Adipocyte (in vitro differentiated cells): ENCODE measurements around the gene PLOD2.

ENCODE experiments used
- DNase-seq: peaks from one replicate; pipeline ENCODE4 v3.0.0-alpha.2; 2015; ENCODE audit warnings: low read depth
- H3K27me3 ChIP-seq: replicated peaks from 2 replicates; pipeline ENCODE4 v1.7.0; 2013; ENCODE audit warnings: mild to moderate bottlenecking, low read length, moderate library complexity; ENCODE audit not compliant: control insufficient read depth, insufficient read depth
- H3K36me3 ChIP-seq: 2 replicates; pipeline ENCODE4 v1.7.0; 2013; ENCODE audit warnings: low read length, mild to moderate bottlenecking, moderate library complexity; ENCODE audit not compliant: control insufficient read depth, insufficient read depth, severe bottlenecking
- H3K4me1 ChIP-seq: 2 replicates; pipeline ENCODE4 v1.7.0; 2013; ENCODE audit warnings: mild to moderate bottlenecking, low read length, moderate library complexity; ENCODE audit not compliant: control insufficient read depth, insufficient read depth
- H3K4me3 ChIP-seq: 2 replicates; pipeline ENCODE4 v1.7.0; 2013; ENCODE audit warnings: mild to moderate bottlenecking, low read length, moderate library complexity
- H3K9ac ChIP-seq: 2 replicates; pipeline ENCODE4 v1.7.0; 2013; ENCODE audit warnings: mild to moderate bottlenecking, low read length, moderate library complexity
- H3K9me3 ChIP-seq: 2 replicates; pipeline ENCODE4 v1.7.0; 2013; ENCODE audit warnings: mild to moderate bottlenecking, low read length, moderate library complexity; ENCODE audit not compliant: control insufficient read depth

Gene PLOD2

DNA sequence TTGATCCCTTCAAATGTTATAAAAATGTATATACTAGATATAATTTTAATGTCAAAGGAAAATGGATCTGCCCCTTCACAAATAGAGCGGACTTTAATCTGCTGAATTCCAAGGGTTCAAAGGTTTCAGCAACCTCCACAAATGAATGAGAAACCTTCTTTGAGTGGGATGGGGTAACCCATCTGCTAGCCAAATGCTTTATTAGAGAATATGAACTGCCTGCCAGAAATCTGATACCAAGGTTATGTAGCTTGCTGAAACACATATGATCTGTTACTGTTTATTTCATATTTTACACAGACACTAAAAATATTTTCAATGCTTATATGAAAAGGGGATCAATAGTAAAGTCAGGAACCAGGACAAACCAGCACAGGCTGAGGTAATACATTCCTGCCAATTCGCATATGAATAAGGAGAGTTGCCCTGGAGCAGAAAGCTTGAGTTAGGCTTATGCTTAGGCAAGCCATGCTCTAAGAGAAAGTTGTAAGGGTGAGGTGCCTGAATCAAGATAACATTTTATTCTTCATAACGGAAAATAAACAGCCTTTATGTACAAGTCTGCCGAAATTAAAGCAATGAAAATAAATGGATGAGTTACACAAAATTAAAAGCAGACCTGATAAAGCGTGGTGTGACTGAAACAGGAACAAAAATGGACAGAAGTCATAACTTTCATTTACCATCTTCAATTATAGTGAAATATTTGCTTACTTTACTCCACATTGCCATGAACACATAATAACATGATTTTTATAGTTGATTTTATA is 26.5 kb downstream of the PLOD2 start:
- peak; percentile 61 for DNase-seq
- Histone ChIP-seq H3K4me1 (peaks cover 53% of the 10 kb centered on the region), H3K4me3 (no peak overlapping the region), H3K36me3 (no peaks in the 10 kb centered on the region), H3K27me3 (no peaks in the 10 kb centered on the region), H3K9me3 (no peaks in the 10 kb centered on the region), H3K9ac (no peak overlapping the region)

DNA sequence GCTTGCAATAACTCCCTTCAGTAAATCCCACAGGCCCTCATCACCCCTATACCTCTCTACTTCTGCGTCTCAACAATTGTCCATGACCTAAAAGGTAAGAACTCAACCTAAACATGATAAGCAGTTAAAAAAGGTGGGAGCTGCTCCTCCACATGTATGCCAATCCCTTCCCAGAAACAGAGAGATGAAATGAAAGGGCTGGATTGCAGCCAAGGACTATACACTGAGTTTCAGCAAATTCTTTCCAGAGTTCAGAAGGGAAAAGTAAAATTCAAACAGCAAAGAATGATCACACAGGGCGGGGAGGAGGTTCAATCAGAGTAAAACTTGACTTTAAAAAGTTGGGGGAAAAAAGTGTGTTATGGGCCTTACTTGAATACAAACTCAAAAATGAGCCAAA is 27.5 kb downstream of the PLOD2 start:
- Histone ChIP-seq H3K27me3 (no peaks in the 10 kb centered on the region), H3K4me3 (no peak overlapping the region), H3K36me3 (no peaks in the 10 kb centered on the region), H3K4me1 (peaks cover 51% of the 10 kb centered on the region), H3K9ac (no peak overlapping the region), H3K9me3 (no peaks in the 10 kb centered on the region)
- DNase-seq = peak; percentile 65

GRCh38 chr3:146131616-146132410 is 29.2 kb downstream of the PLOD2 start:
- peak; percentile 52 for DNase-seq
- peak overlapping the region; percentile 16 for H3K4me3 ChIP-seq
- H3K36me3 ChIP-seq = peaks cover 4% of the 10 kb centered on the region
- H3K27me3 ChIP-seq = no peaks in the 10 kb centered on the region
- H3K9ac ChIP-seq = no peak overlapping the region
- H3K9me3 ChIP-seq = peaks cover 10% of the 10 kb centered on the region
- H3K4me1 ChIP-seq = peaks cover 46% of the 10 kb centered on the region

DNA sequence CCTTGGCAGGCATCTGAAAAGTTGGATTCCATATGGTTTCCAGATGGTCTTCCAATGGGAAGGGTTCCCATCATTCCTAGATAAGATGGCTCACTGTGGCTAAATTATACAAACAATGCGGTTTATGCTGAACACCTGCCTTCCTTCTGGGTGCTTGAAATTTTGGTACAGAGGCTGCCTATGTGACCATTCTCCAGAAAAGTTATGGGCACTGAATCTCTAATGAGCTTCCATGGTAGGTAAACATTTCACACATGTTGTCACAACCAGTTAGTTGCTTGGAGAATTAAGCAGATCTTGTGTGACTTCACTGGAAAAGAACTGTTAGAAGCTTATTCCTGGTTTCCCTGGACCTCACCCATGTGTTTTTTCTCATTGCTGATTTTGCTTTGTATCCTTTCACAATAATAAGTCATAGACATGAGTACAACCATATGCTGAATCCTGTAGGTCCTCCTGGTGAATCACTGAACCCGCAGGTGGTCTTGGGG is 30.1 kb downstream of the PLOD2 start:
- Histone ChIP-seq H3K27me3 (no peaks in the 10 kb centered on the region), H3K9me3 (peaks cover 18% of the 10 kb centered on the region), H3K4me3 (no peak overlapping the region), H3K9ac (no peak overlapping the region), H3K36me3 (peaks cover 4% of the 10 kb centered on the region), H3K4me1 (peaks cover 50% of the 10 kb centered on the region)
- DNase-seq = no peak

- H3K27me3 ChIP-seq = no peaks in the 10 kb centered on the region
- peaks cover 4% of the 10 kb centered on the region for H3K36me3 ChIP-seq
- H3K4me3 ChIP-seq = no peak overlapping the region
- no peak for DNase-seq
- peaks cover 59% of the 10 kb centered on the region for H3K4me1 ChIP-seq
- H3K9me3 ChIP-seq = peaks cover 18% of the 10 kb centered on the region
- no peak overlapping the region for H3K9ac ChIP-seq
These were observed 31.2 kb downstream of the PLOD2 start for GRCh38 chr3:146129750-146130149.

DNA sequence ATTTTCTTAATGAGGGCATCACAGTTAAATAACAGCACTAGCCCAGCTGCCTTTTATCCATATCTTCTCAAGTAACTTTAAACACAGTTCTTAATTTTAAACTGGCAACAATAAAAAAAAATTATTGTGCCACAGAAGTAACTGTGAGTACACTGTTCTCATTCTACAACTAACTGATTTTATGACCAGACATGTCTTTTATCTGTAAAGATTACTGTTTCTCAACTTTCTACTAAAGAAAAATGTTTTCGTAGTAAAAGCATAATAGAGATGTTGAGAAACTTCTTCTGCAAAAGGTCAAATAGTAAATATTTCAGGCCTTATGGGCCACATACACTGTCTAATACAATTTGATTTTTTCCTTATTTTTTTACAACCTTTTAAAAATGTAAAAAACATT is 32.0 kb downstream of the PLOD2 start:
- Histone ChIP-seq H3K9me3 (peaks cover 18% of the 10 kb centered on the region), H3K36me3 (peaks cover 4% of the 10 kb centered on the region), H3K4me1 (peaks cover 52% of the 10 kb centered on the region), H3K27me3 (no peaks in the 10 kb centered on the region), H3K4me3 (no peak overlapping the region), H3K9ac (no peak overlapping the region)
- DNase-seq = peak; percentile 40

DNA sequence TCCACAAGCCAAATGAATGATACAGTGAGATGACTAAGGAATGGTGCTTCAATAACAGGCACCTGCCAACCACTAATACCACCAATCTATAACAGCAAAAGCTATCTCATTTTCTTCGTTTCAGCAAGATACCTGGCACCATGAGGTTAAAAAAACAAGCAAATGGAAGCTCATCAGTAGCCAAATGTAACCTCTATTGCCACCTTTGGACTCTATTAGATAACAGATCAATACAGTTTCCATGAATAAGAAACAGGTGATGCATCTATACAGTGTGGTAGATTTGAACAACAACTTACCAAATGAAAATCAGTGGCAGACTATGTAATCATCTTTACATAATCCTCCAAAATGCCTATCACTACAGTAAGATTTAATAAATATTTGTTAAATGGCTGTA is 32.8 kb downstream of the PLOD2 start:
- DNase-seq = no peak
- H3K9ac ChIP-seq = no peak overlapping the region
- peaks cover 18% of the 10 kb centered on the region for H3K9me3 ChIP-seq
- no peaks in the 10 kb centered on the region for H3K27me3 ChIP-seq
- H3K4me1 ChIP-seq = peaks cover 45% of the 10 kb centered on the region
- no peak overlapping the region for H3K4me3 ChIP-seq
- peaks cover 4% of the 10 kb centered on the region for H3K36me3 ChIP-seq

DNA sequence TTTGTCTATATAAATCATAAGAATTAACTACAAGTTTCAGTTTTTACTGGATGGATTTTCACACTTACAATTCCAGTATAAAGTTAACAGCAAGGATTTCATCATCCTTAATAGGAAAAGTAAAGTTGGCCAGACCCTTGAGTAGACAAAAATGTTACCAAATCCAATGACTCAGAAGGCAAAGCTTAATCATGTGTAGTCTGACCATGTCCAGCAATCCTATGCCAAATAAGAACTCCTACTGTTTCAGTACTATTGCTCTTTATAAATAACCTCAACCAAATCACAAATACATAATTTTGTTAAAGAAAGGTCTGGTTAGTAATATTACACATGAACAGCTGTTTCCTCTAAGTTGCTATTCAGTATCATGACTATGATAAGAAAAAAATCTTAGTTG is 35.0 kb downstream of the PLOD2 start:
- H3K4me3 ChIP-seq = peak overlapping the region; percentile 46
- peaks cover 29% of the 10 kb centered on the region for H3K4me1 ChIP-seq
- peak overlapping the region; percentile 56 for H3K9ac ChIP-seq
- no peaks in the 10 kb centered on the region for H3K27me3 ChIP-seq
- peaks cover 19% of the 10 kb centered on the region for H3K36me3 ChIP-seq
- DNase-seq = peak; percentile 96
- H3K9me3 ChIP-seq = peaks cover 18% of the 10 kb centered on the region

GRCh38 chr3:146124126-146124801 is 36.7 kb downstream of the PLOD2 start:
- Histone ChIP-seq H3K36me3 (peaks cover 24% of the 10 kb centered on the region), H3K9me3 (peaks cover 18% of the 10 kb centered on the region), H3K27me3 (no peaks in the 10 kb centered on the region), H3K4me1 (peaks cover 22% of the 10 kb centered on the region), H3K9ac (no peak overlapping the region), H3K4me3 (no peak overlapping the region)
- DNase-seq = no peak

DNA sequence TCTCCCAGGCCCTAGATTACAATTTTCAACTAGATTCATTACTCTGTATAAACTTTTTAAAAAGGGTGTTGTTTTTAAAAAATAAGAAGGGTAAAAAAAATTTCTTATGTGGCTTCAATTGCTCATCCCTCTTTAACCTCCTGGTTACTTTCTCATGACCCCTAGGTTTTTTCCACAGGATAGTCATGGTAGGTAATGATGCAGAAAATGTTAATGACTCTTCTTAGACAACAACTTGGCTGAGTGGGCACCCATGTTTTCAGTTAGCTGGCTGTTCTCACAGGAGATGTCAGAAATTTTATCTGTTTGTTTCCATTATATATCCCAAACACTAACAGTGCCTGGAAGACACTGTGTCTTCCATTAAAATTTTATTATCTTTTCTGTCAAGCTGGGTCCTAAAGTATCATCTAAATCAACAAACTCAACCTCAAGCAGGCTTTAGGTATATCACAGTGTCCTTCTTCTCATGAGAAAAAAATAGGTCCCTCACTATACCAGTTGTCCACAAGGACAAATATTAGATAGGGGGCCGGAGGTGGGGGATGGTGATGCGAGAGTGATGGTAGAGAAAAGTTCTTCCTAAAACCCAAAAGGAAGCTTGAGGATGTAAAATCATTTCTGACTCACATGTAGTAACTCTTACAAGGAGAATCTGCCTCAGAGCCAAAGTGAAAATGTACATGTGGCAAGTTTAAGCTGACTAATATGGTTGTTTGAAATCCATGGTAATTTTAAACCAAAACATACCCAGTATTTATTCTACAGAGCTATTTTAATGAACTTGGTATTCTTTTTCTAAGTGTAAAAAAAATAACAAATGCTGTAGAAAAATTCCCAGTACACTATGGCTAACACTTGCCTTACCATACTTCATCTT is 43.3 kb downstream of the PLOD2 start:
- peaks cover 11% of the 10 kb centered on the region for H3K9me3 ChIP-seq
- H3K27me3 ChIP-seq = no peaks in the 10 kb centered on the region
- H3K4me3 ChIP-seq = no peak overlapping the region
- no peak overlapping the region for H3K9ac ChIP-seq
- H3K36me3 ChIP-seq = peaks cover 45% of the 10 kb centered on the region
- peak; percentile 75 for DNase-seq
- H3K4me1 ChIP-seq = peaks cover 8% of the 10 kb centered on the region
